Trophoblast cell (in vitro differentiated cells and primary cell): ENCODE measurements around the gene C16orf95.
A peak's percentile ranks its signal among the peaks of the same experiment; 100 is the strongest.

Experiments used
- DNase-seq, 2 donors: peaks; one replicate each; pipeline ENCODE4 v3.0.0-alpha.2; 2016
- H2AFZ ChIP-seq: 2 replicates; pipeline ENCODE4 v1.6.1; 2013; ENCODE audit warnings: low read length, moderate library complexity, mild to moderate bottlenecking; ENCODE audit not compliant: insufficient read depth, poor library complexity
- H2AK5ac ChIP-seq: 2 replicates; pipeline ENCODE4 v1.6.1; 2013; ENCODE audit warnings: mild to moderate bottlenecking, low read length
- H2BK120ac ChIP-seq: 2 replicates; pipeline ENCODE4 v1.6.1; 2013; ENCODE audit warnings: low read length, mild to moderate bottlenecking, moderate library complexity; ENCODE audit not compliant: insufficient read depth, poor library complexity
- H2BK12ac ChIP-seq: 2 replicates; pipeline ENCODE4 v1.6.1; 2013; ENCODE audit warnings: mild to moderate bottlenecking, low read length, moderate library complexity
- H2BK5ac ChIP-seq: 2 replicates; pipeline ENCODE4 v1.6.1; 2013; ENCODE audit warnings: low read length, low read depth, moderate library complexity, mild to moderate bottlenecking; ENCODE audit not compliant: poor library complexity
- H3K14ac ChIP-seq: 2 replicates; pipeline ENCODE4 v1.6.1; 2013; ENCODE audit warnings: mild to moderate bottlenecking, low read length
- H3K18ac ChIP-seq: 2 replicates; pipeline ENCODE4 v1.6.1; 2013; ENCODE audit warnings: mild to moderate bottlenecking, low read length
- H3K23ac ChIP-seq: 2 replicates; pipeline ENCODE4 v1.6.1; 2013; ENCODE audit warnings: low read length
- H3K27ac ChIP-seq: 2 replicates; pipeline ENCODE4 v1.5.1; 2013; ENCODE audit warnings: low read depth, mild to moderate bottlenecking, inconsistent platforms, low read length, moderate library complexity
- H3K27me3 ChIP-seq: 2 replicates; pipeline ENCODE4 v1.6.1; 2013; ENCODE audit warnings: inconsistent platforms, mild to moderate bottlenecking, low read length, moderate library complexity; ENCODE audit not compliant: insufficient read depth
- H3K36me3 ChIP-seq, 2 experiments: 1 replicate in 1 of 2; 2 replicates in 1 of 2; pipeline ENCODE4 v1.6.1; 2013; ENCODE audit warnings: low read length in 2 of 2, mild to moderate bottlenecking in 2 of 2, moderate library complexity in 1 of 2; ENCODE audit not compliant: insufficient read depth in 2 of 2, control insufficient read depth in 1 of 2
- H3K4ac ChIP-seq: 2 replicates; pipeline ENCODE4 v1.6.1; 2013; ENCODE audit warnings: low read depth, mild to moderate bottlenecking, low read length, moderate library complexity
- H3K4me1 ChIP-seq, 2 experiments: 1 replicate in 1 of 2; 2 replicates in 1 of 2; pipeline ENCODE4 v1.6.1; 2013; ENCODE audit warnings: low read length in 2 of 2, mild to moderate bottlenecking in 2 of 2, moderate library complexity in 1 of 2; ENCODE audit not compliant: insufficient read depth in 2 of 2, control insufficient read depth in 1 of 2
- H3K4me2 ChIP-seq: 2 replicates; pipeline ENCODE4 v1.6.1; 2013; ENCODE audit warnings: inconsistent platforms, mild to moderate bottlenecking, low read length, moderate library complexity
- H3K4me3 ChIP-seq: 2 replicates; pipeline ENCODE4 v1.5.1; 2013; ENCODE audit warnings: mild to moderate bottlenecking, low read depth, low read length, inconsistent platforms
- H3K79me1 ChIP-seq: one replicate; pipeline ENCODE4 v1.6.1; 2013; ENCODE audit warnings: low read length
- H3K79me2 ChIP-seq: 2 replicates; pipeline ENCODE4 v1.6.1; 2013; ENCODE audit warnings: low read length, mild to moderate bottlenecking; ENCODE audit not compliant: control insufficient read depth, insufficient read depth, poor library complexity
- H3K9ac ChIP-seq: 2 replicates; pipeline ENCODE4 v1.6.1; 2013; ENCODE audit warnings: mild to moderate bottlenecking, low read length
- H3K9me3 ChIP-seq: 2 replicates; pipeline ENCODE4 v1.6.1; 2013; ENCODE audit warnings: low read depth, mild to moderate bottlenecking, control low read depth, inconsistent platforms, low read length; ENCODE audit not compliant: insufficient read depth
- H4K12ac ChIP-seq: 2 replicates; pipeline ENCODE4 v1.6.1; 2013; ENCODE audit warnings: low read depth, mild to moderate bottlenecking, low read length, moderate library complexity
- H4K8ac ChIP-seq: 2 replicates; pipeline ENCODE4 v1.6.1; 2013; ENCODE audit warnings: low read depth, mild to moderate bottlenecking, low read length, moderate library complexity
- H4K91ac ChIP-seq: one replicate; pipeline ENCODE4 v1.6.1; 2013; ENCODE audit warnings: low read depth, mild to moderate bottlenecking, low read length, moderate library complexity
- WGBS: extraction: QIAGEN DNeasy Blood & Tissue Kit; methylation state at CpG from one replicate; pipeline ENCODE4 v1.1.7; 2013; ENCODE audit warnings: missing lambda C conversion rate; ENCODE audit not compliant: insufficient read length, insufficient coverage; ENCODE audit errors: extremely low coverage; 5-methylcytosine and 5-hydroxymethylcytosine counted together

C16orf95 gene

GRCh38 chr16:87312008-87312407 lies 5.2 kb downstream of the C16orf95 start:
- Histone ChIP-seq H3K4me1 (no peaks in the 10 kb centered on the region), H3K27me3 (no peaks in the 10 kb centered on the region), H4K91ac (no peak overlapping the region), H3K27ac (no peak overlapping the region), H3K4ac (no peak overlapping the region), H4K8ac (no peak overlapping the region), H2BK12ac (no peak overlapping the region), H3K14ac (no peak overlapping the region), H4K12ac (no peak overlapping the region), H3K23ac (no peak overlapping the region), H2AFZ (no peak overlapping the region), H3K9me3 (peaks cover 2% of the 10 kb centered on the region), H3K9ac (no peak overlapping the region), H3K79me2 (peaks cover 1% of the 10 kb centered on the region), H3K18ac (no peak overlapping the region), H3K36me3 (no peaks in the 10 kb centered on the region), H2BK5ac (no peak overlapping the region), H3K4me3 (no peak overlapping the region), H2AK5ac (no peak overlapping the region), H3K79me1 (peaks cover 2% of the 10 kb centered on the region), H3K4me2 (no peak overlapping the region), H2BK120ac (no peak overlapping the region)
- DNase-seq: no peak
- no CpG with 5 or more reads among the region's 7 CpGs for WGBS

- Histone ChIP-seq H2AK5ac (no peak overlapping the region), H3K79me1 (no peaks in the 10 kb centered on the region), H2BK12ac (no peak overlapping the region), H3K4me2 (no peak overlapping the region), H4K12ac (no peak overlapping the region), H3K4me3 (no peak overlapping the region), H2AFZ (no peak overlapping the region), H3K9me3 (peaks cover 2% of the 10 kb centered on the region), H3K27me3 (no peaks in the 10 kb centered on the region), H2BK120ac (no peak overlapping the region), H3K23ac (no peak overlapping the region), H4K91ac (no peak overlapping the region), H3K9ac (peak overlapping the region; percentile 39), H3K4me1 (no peaks in the 10 kb centered on the region), H3K4ac (no peak overlapping the region), H4K8ac (no peak overlapping the region), H3K18ac (no peak overlapping the region), H3K27ac (no peak overlapping the region), H2BK5ac (no peak overlapping the region), H3K79me2 (no peaks in the 10 kb centered on the region), H3K36me3 (no peaks in the 10 kb centered on the region), H3K14ac (no peak overlapping the region)
- no peak for DNase-seq
- no CpG with 5 or more reads among the region's 5 CpGs for WGBS
Measured at GRCh38 chr16:87311387-87311786, 5.8 kb downstream of the C16orf95 start.

- H3K79me1 ChIP-seq: no peaks in the 10 kb centered on the region
- H2AFZ ChIP-seq: no peak overlapping the region
- no peak overlapping the region for H2BK12ac ChIP-seq
- no peak overlapping the region for H2BK5ac ChIP-seq
- H2BK120ac ChIP-seq: no peak overlapping the region
- H4K8ac ChIP-seq: no peak overlapping the region
- no peak overlapping the region for H3K18ac ChIP-seq
- H3K4me3 ChIP-seq: no peak overlapping the region
- peaks cover 2% of the 10 kb centered on the region for H3K9me3 ChIP-seq
- H2AK5ac ChIP-seq: no peak overlapping the region
- H3K14ac ChIP-seq: no peak overlapping the region
- H3K9ac ChIP-seq: no peak overlapping the region
- H3K4me1 ChIP-seq: peaks cover 0 to 2% of the 10 kb centered on the region in 2 experiments
- H3K79me2 ChIP-seq: no peaks in the 10 kb centered on the region
- H3K27ac ChIP-seq: no peak overlapping the region
- no CpG with 5 or more reads among the region's 7 CpGs for WGBS
- H3K23ac ChIP-seq: no peak overlapping the region
- DNase-seq: no peak
- H3K4me2 ChIP-seq: no peak overlapping the region
- no peak overlapping the region for H4K91ac ChIP-seq
- H3K36me3 ChIP-seq: no peaks in the 10 kb centered on the region
- H4K12ac ChIP-seq: no peak overlapping the region
- H3K27me3 ChIP-seq: no peaks in the 10 kb centered on the region
- no peak overlapping the region for H3K4ac ChIP-seq
Measured at GRCh38 chr16:87310610-87311009, 6.6 kb downstream of the C16orf95 start.

- Histone ChIP-seq H4K12ac (no peak overlapping the region), H3K9me3 (peaks cover 2% of the 10 kb centered on the region), H3K79me1 (no peaks in the 10 kb centered on the region), H3K9ac (no peak overlapping the region), H3K27me3 (no peaks in the 10 kb centered on the region), H3K4me2 (no peak overlapping the region), H2BK5ac (no peak overlapping the region), H3K79me2 (no peaks in the 10 kb centered on the region), H3K23ac (no peak overlapping the region), H3K36me3 (no peaks in the 10 kb centered on the region), H2AK5ac (no peak overlapping the region), H3K4me1 (peaks cover 0 to 3% of the 10 kb centered on the region in 2 experiments), H4K91ac (no peak overlapping the region), H3K14ac (no peak overlapping the region), H4K8ac (no peak overlapping the region), H2BK120ac (no peak overlapping the region), H3K18ac (no peak overlapping the region), H3K27ac (no peak overlapping the region), H3K4ac (no peak overlapping the region), H3K4me3 (no peak overlapping the region), H2AFZ (no peak overlapping the region), H2BK12ac (no peak overlapping the region)
- no peak for DNase-seq
- no CpG with 5 or more reads among the region's 5 CpGs for WGBS
Measured at GRCh38 chr16:87309620-87310525, 7.3 kb downstream of the C16orf95 start.
